Astrocyte of the cerebellum (primary cell): Measurements from ENCODE around the gene HDAC4.
A peak's percentile ranks its signal among the peaks of the same experiment; 100 is the strongest.
"Not testable (repeated sequence)": the region's sequence is repeated elsewhere in the genome, so short reads cannot be mapped to it uniquely, and the experiment has no call there.

Experiments
- DNase-seq: peaks from one replicate; pipeline ENCODE4 v3.0.0-alpha.2; 2011; ENCODE audit warnings: low read depth
- H3K4me3 ChIP-seq: 2 replicates; pipeline ENCODE4 v1.5.1; 2011; ENCODE audit warnings: mild to moderate bottlenecking, low read depth, low read length, moderate library complexity
- CTCF ChIP-seq: IDR thresholded peaks from 2 replicates; pipeline ENCODE4 v1.5.1; 2012; ENCODE audit warnings: low read length, low read depth, moderate library complexity, mild to moderate bottlenecking; ENCODE audit errors: missing control alignments
- in situ Hi-C: cut with HindIII; loops from 2 replicates; pipeline ENCODE4 v1.10.0; 2017; ENCODE audit warnings: low sequenced_read_pairs

The HDAC4 gene

GRCh38 chr2:239400596-239401066 lies at the start of gene HDAC4:
Gene HDAC4 (minus strand): TSS chr2:239401020. CDS start chr2:239352699, 48,321 bp downstream.
- H3K4me3 ChIP-seq: peak within 1 kb of the TSS; percentile 70
- no peak for TF ChIP-seq CTCF
- DNase-seq: no peak
- in situ Hi-C loops: no loop called here

- in situ Hi-C loops: not testable (repeated sequence)
These were observed 48.6 kb upstream of the HDAC4 start for GRCh38 chr2:239449468-239449867.

GRCh38 chr2:239445771-239446524 lies 45.1 kb upstream of the HDAC4 start:
- TF ChIP-seq CTCF: no peak
- no peak overlapping the region for H3K4me3 ChIP-seq
- DNase-seq: no peak
- in situ Hi-C loops: no loop called here

More at GRCh38 chr2:239449468-239449867, 48.6 kb upstream of the HDAC4 start:
- H3K4me3 ChIP-seq, DNase-seq: not testable (repeated sequence)

GRCh38 chr2:239444626-239445577 lies 44.1 kb upstream of the HDAC4 start:
- no peak for TF ChIP-seq CTCF
- no peak overlapping the region for H3K4me3 ChIP-seq
- in situ Hi-C loops: no loop called here

GRCh38 chr2:239443666-239444567 lies 43.1 kb upstream of the HDAC4 start:
- in situ Hi-C loops: no loop called here
- no peak for DNase-seq
- H3K4me3 ChIP-seq: no peak overlapping the region
- no peak for TF ChIP-seq CTCF

More at GRCh38 chr2:239444626-239445577, 44.1 kb upstream of the HDAC4 start:
- no peak for DNase-seq

GRCh38 chr2:239443102-239443620 lies 42.3 kb upstream of the HDAC4 start:
- in situ Hi-C loops: no loop called here
- TF ChIP-seq CTCF: no peak
- H3K4me3 ChIP-seq: no peak overlapping the region
- DNase-seq: no peak
